ENCODE measurements around the gene ZNF484. TPM values are rescaled to one million over a fixed set of nuclear protein-coding genes. Genes with fewer than 3 reads are reported as not detected.
A peak's percentile ranks its signal among the peaks of the same experiment; 100 is the strongest.
"Not testable (repeated sequence)": the region's sequence is repeated elsewhere in the genome, so short reads cannot be mapped to it uniquely, and the experiment has no call there.

Gene ZNF484
- total RNA-seq = 10 to 100 TPM; 22.6 to 24.7 TPM
- 1 to 10 TPM; 4.3 to 4.9 TPM for polyA plus RNA-seq

DNA sequence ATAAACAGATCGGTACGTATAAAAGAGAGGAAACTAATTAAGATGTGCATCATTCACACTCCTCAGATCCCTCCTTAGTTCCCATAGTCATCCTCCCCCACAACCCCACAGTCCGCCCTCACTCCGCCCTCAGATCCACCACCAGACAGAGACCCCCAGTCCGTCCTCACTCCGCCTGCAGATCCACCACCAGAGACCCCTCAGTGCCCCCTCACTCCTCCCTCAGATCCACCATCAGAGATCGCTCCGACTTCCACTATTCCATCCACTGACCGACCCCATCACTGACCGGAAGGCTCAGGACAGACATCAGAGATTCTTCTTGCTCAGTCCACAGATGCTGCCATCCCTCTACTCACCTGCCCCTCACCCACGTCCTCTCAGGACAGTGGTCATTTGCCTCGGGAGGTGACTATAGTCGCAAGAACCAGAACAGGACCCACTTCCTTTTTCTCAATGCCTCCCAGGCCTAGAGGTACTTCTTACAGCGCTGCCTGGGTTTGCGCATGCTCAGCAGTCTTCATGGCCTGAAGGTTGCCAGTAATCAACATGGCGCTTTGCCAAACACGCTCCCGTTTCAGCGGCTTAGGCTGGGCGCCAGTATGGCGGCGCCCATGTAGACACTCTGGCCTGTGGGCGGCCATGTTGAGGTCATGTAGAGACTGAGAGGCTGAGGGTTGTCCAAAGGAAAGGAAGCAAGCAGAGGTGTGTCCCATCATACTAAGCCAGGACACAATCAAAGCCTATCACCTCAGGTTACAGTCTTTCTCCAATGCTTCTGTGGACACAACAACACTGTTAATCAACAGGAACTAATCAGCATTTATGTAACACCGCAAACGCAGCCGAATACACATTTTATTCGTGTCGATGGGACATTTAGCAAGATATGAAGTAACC lies at the start of gene ZNF484:
Gene ZNF484, minus strand, starts transcription at position 508 of the 900 bp plus-strand sequence. CDS start 3,009 bp downstream, outside the sequence.
- Histone ChIP-seq H3K27ac (ENCODE audit: low read depth, low read length) (peak within 1 kb of the TSS; percentile 94), H3K4me1 (ENCODE audit: insufficient read depth, low read length) (peaks cover 35% of the 10 kb centered on the region), H3K4me3 (ENCODE audit: low read length in 2 of 2) (peak within 1 kb of the TSS; percentile 81 to 97), H3K36me3 (ENCODE audit: insufficient read depth, low read length) (no peaks in the 10 kb centered on the region), H3K9me3 (ENCODE audit: control insufficient read depth in 1 of 2, low read length in 2 of 2) (no peaks in the 10 kb centered on the region), H3K27me3 (ENCODE audit: insufficient read depth, low read length) (no peaks in the 10 kb centered on the region)
- H3K27ac Mint-ChIP-seq = peak within 1 kb of the TSS; percentile 96 to 100 (median 99)
- intact Hi-C loops (cut with micrococcal nuclease) = loop anchor here (1.0 to 5.0 kb wide), 9 partner anchors 10 to 689 kb away; partner anchors contain the start of genes CARD19, FAM120AOS and IPPK
- H3K9me3 Mint-ChIP-seq = no peaks in the 10 kb centered on the region
- no peaks in the 10 kb centered on the region for H3K27me3 Mint-ChIP-seq
- peaks cover 10 to 19% of the 10 kb centered on the region in 2 donors for H3K36me3 Mint-ChIP-seq
- POLR2A ChIA-PET (ENCODE audit: partially characterized antibody) = interaction anchor here (1.0 kb wide), 1 partner anchor 207 kb away, joined by 4 read pairs; no protein-coding TSS in a partner anchor
- H3K4me1 Mint-ChIP-seq = peaks cover 30 to 48% (median 40%) of the 10 kb centered on the region in 4 donors
- CTCF ChIA-PET (ENCODE audit: partially characterized antibody) = no interaction called here
- H3K4me3 Mint-ChIP-seq = peak within 1 kb of the TSS; percentile 87 to 100 (median 99)
- DNase-seq = peak; percentile 94 to 97 (median 95)

DNA sequence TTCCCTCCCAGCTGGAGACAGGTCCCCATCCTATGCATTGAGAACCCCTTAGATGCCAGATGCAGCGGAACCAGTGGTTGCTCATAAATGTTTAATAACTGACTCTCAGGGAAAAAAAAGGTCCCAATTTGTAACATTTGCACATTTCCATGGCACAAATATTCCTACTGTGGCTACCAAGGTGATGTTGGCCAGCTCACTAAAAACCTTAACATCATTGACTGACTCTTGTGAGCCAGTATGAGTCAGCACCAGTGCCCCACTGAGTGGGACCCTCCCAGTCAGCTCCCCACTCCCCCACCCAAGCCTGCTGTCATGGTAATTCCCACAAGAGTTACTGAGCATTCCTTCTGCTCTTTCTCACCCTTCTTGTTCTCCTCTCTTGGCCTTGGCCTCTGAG lies 42.6 kb upstream of the ZNF484 start:
- CTCF ChIA-PET (ENCODE audit: partially characterized antibody) = interaction anchor here (1.6 kb wide), 1 partner anchor 37 kb away, joined by 5 read pairs; no protein-coding TSS in a partner anchor
- Histone ChIP-seq H3K9me3 (ENCODE audit: control insufficient read depth in 1 of 2, low read length in 2 of 2) (no peaks in the 10 kb centered on the region), H3K27me3 (ENCODE audit: insufficient read depth, low read length) (no peaks in the 10 kb centered on the region), H3K4me3 (ENCODE audit: low read length in 2 of 2) (no peak overlapping the region), H3K4me1 (ENCODE audit: insufficient read depth, low read length) (no peaks in the 10 kb centered on the region), H3K27ac (ENCODE audit: low read depth, low read length) (no peak overlapping the region), H3K36me3 (ENCODE audit: insufficient read depth, low read length) (no peaks in the 10 kb centered on the region)
- peak overlapping the region in 4 of 7 donors; percentile 25 to 76 (median 32) for H3K27ac Mint-ChIP-seq
- H3K36me3 Mint-ChIP-seq = no peaks in the 10 kb centered on the region
- no peak overlapping the region for H3K4me3 Mint-ChIP-seq
- no peak for DNase-seq
- H3K9me3 Mint-ChIP-seq = no peaks in the 10 kb centered on the region
- intact Hi-C loops (cut with micrococcal nuclease) = no loop called here
- POLR2A ChIA-PET (ENCODE audit: partially characterized antibody) = interaction anchor here (1.2 kb wide), 2 partner anchors 34 to 44 kb away, joined by 4 read pairs; no protein-coding TSS in a partner anchor
- H3K27me3 Mint-ChIP-seq = no peaks in the 10 kb centered on the region
- peaks cover 9 to 23% (median 15%) of the 10 kb centered on the region in 4 donors for H3K4me1 Mint-ChIP-seq

DNA sequence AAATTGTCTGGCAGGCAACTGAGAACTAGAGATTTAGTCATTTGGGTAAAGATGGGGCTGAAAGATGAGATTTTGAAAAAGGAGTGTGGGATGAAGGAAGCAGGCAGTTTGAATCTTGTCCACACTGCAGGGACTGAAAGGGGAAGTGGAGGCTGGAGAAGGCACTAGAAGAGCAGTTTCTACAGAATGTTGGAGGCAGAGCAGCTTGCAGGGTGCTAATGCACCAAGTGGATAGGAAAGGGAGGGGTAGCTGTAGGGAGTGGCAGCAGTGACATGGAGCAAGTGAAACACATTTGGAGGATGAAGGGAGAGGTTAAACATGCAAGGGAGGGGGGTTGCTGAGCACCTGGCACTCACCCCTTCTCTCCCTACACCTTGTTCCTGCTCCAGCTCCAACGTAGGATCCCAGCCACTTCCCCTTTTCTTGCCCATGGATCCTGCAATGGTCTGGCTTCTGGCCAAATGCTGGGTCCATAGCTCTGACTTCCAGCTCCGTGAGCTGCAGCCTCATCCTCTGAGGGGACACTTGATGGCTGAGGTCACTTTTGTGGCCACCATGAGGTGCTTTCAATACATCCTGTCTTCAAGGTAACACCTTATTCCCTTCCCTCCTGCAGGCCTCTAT lies 39.5 kb upstream of the ZNF484 start:
- ChIA-PET POLR2A (ENCODE audit: partially characterized antibody) (interaction anchor here (0.6 kb wide), 1 partner anchor 94 kb away, joined by 3 read pairs; no protein-coding TSS in a partner anchor), CTCF (ENCODE audit: partially characterized antibody) (no interaction called here)
- Histone ChIP-seq H3K4me1 (ENCODE audit: insufficient read depth, low read length) (no peaks in the 10 kb centered on the region), H3K4me3 (ENCODE audit: low read length in 2 of 2) (no peak overlapping the region), H3K9me3 (ENCODE audit: control insufficient read depth in 1 of 2, low read length in 2 of 2) (no peaks in the 10 kb centered on the region), H3K36me3 (ENCODE audit: insufficient read depth, low read length) (no peaks in the 10 kb centered on the region), H3K27ac (ENCODE audit: low read depth, low read length) (no peak overlapping the region), H3K27me3 (ENCODE audit: insufficient read depth, low read length) (no peaks in the 10 kb centered on the region)
- intact Hi-C loops (cut with micrococcal nuclease) = no loop called here
- peak overlapping the region in 2 of 7 donors; percentile 1 to 35 for H3K27ac Mint-ChIP-seq
- no peaks in the 10 kb centered on the region for H3K27me3 Mint-ChIP-seq
- no peaks in the 10 kb centered on the region for H3K9me3 Mint-ChIP-seq
- no peak for DNase-seq
- no peaks in the 10 kb centered on the region for H3K36me3 Mint-ChIP-seq
- H3K4me1 Mint-ChIP-seq = peaks cover 9 to 23% (median 14%) of the 10 kb centered on the region in 4 donors
- H3K4me3 Mint-ChIP-seq = no peak overlapping the region

DNA sequence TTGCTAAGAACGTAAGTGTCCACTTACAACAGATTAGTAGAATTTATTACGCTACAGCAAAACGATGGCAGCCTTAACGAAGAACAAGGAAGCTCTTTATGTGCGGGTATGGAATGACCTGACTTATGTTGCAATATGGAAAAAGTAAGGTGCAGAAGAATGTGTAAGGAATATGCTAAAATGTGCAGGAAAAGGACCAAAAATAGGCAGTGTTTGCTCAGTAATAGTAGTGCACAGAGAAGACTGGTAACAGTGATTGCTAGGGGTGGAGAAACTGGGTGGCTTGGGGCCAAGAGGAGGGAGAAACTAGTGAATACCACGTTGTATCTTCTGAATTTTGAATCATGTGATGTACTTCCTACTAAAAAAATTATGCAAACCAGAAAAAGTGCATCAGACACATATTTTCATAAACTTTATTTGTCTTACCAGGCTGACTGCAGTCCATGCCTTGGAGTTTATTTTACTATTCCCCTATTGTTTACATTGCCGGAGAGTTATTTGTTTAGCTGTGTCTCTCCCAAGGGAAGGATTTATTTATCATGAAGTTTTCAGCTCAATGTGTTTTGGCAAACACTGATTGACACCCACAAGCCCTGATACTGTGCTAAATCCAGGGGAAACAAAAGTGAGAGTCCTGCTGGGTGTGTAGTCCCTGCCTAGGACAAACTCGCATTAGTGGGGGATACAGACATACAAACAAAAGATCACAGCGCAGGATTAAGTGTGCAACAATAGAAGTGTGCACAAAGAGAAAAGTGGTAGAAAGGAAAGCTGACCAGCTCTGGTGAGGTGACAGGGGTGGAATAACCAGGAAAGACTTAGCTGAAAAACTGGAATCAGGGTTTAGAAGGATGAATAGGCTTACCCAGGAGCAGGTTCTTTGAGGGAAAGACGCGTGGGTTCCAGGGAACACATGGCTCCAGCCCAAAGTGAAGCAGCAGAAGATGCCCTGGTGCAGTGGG lies 34.0 kb upstream of the ZNF484 start:
- POLR2A ChIA-PET (ENCODE audit: partially characterized antibody) = no interaction called here

DNA sequence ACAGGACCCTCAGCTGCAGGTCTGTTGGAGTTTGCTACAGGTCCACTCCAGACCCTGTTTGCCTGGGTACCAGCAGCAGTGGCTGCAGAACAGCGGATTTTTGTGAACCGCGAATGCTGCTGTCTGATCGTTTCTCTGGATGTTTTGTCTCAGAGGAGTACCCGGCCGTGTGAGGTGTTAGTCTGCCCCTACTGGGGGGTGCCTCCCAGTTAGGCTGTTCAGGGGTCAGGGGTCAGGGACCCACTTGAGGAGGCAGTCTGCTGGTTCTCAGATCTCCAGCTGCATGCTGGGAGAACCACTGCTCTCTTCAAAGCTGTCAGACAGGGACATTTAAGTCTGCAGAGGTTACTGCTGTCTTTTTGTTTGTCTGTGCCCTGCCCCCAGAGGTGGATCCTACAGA lies 27.3 kb upstream of the ZNF484 start:
- H3K36me3 ChIP-seq (ENCODE audit: insufficient read depth, low read length); POLR2A ChIA-PET (ENCODE audit: partially characterized antibody); H3K27me3 ChIP-seq (ENCODE audit: insufficient read depth, low read length); CTCF ChIA-PET (ENCODE audit: partially characterized antibody); H3K27me3 Mint-ChIP-seq; H3K9me3 Mint-ChIP-seq; H3K9me3 ChIP-seq (ENCODE audit: control insufficient read depth in 1 of 2, low read length in 2 of 2); H3K27ac ChIP-seq (ENCODE audit: low read depth, low read length); H3K4me1 ChIP-seq (ENCODE audit: insufficient read depth, low read length); intact Hi-C loops (cut with micrococcal nuclease); H3K36me3 Mint-ChIP-seq; H3K4me3 ChIP-seq (ENCODE audit: low read length in 2 of 2): not testable (repeated sequence)
- Mint-ChIP-seq H3K4me3 (peak overlapping the region in 4 of 8 donors; percentile 39 to 68 (median 66)), H3K27ac (peak overlapping the region in 1 of 7 donors; percentile 61), H3K4me1 (peaks cover 0 to 12% (median 1%) of the 10 kb centered on the region in 4 donors)
- peak in 2 of 5 donors; percentile 7 to 27 for DNase-seq

More for the DNA sequence above, 34.0 kb upstream of the ZNF484 start:
- Mint-ChIP-seq H3K27ac (peak overlapping the region in 2 of 7 donors; percentile 4 to 61), H3K4me1 (peaks cover under 1 to 8% (median 6%) of the 10 kb centered on the region in 4 donors), H3K36me3 (no peaks in the 10 kb centered on the region), H3K4me3 (no peak overlapping the region), H3K9me3 (no peaks in the 10 kb centered on the region), H3K27me3 (peaks cover 4 to 5% of the 10 kb centered on the region in 2 donors)
- intact Hi-C loops (cut with micrococcal nuclease) = no loop called here
- no peaks in the 10 kb centered on the region for H3K27me3 ChIP-seq (ENCODE audit: insufficient read depth, low read length)
- H3K36me3 ChIP-seq (ENCODE audit: insufficient read depth, low read length) = no peaks in the 10 kb centered on the region
- DNase-seq = no peak
- H3K9me3 ChIP-seq (ENCODE audit: control insufficient read depth in 1 of 2, low read length in 2 of 2) = no peaks in the 10 kb centered on the region
- H3K27ac ChIP-seq (ENCODE audit: low read depth, low read length) = no peak overlapping the region
- CTCF ChIA-PET (ENCODE audit: partially characterized antibody) = no interaction called here
- H3K4me1 ChIP-seq (ENCODE audit: insufficient read depth, low read length) = no peaks in the 10 kb centered on the region
- H3K4me3 ChIP-seq (ENCODE audit: low read length in 2 of 2) = no peak overlapping the region

DNA sequence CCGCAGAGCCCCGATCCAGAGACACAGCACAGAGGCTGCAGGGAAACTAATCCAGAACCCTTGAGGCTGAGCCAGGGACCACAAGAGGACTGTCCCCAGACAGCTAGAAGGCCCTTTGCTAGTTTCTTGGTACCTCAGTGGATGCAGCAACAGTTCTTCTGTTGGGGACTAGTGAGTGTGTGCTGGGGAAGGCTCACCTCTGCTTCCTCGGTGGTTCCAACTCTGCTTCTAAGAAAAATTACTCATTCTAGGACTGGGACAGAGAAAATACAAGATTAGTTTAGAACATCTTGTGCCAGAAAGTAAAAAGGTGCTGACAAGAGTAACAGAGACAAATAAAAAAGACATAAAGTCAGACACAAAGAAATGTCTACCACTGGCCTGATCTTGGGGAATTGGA lies 19.5 kb upstream of the ZNF484 start:
- H3K4me3 ChIP-seq (ENCODE audit: low read length in 2 of 2) = no peak overlapping the region
- H3K4me1 ChIP-seq (ENCODE audit: insufficient read depth, low read length) = no peaks in the 10 kb centered on the region
- peaks cover 0 to 4% (median 0%) of the 10 kb centered on the region in 8 donors for H3K9me3 Mint-ChIP-seq
- DNase-seq = no peak
- peak overlapping the region in 1 of 7 donors; percentile 19 for H3K27ac Mint-ChIP-seq
- intact Hi-C loops (cut with micrococcal nuclease) = no loop called here
- no peak overlapping the region for H3K27ac ChIP-seq (ENCODE audit: low read depth, low read length)
- H3K27me3 Mint-ChIP-seq = no peaks in the 10 kb centered on the region
- no peaks in the 10 kb centered on the region for H3K27me3 ChIP-seq (ENCODE audit: insufficient read depth, low read length)
- peaks cover 1 to 7% (median 4%) of the 10 kb centered on the region in 4 donors for H3K4me1 Mint-ChIP-seq
- H3K36me3 ChIP-seq (ENCODE audit: insufficient read depth, low read length) = no peaks in the 10 kb centered on the region
- ChIA-PET POLR2A (ENCODE audit: partially characterized antibody) (no interaction called here), CTCF (ENCODE audit: partially characterized antibody) (no interaction called here)
- no peaks in the 10 kb centered on the region for H3K36me3 Mint-ChIP-seq
- no peaks in the 10 kb centered on the region for H3K9me3 ChIP-seq (ENCODE audit: control insufficient read depth in 1 of 2, low read length in 2 of 2)
- no peak overlapping the region for H3K4me3 Mint-ChIP-seq
